Suppressor macrophage (primary cell): Measurements from ENCODE around the gene HIGD1A.

ENCODE experiments used
- DNase-seq, 4 experiments: peaks; one replicate each; pipeline ENCODE4 v3.0.0-alpha.2; 2020 to 2022

Gene HIGD1A

DNA sequence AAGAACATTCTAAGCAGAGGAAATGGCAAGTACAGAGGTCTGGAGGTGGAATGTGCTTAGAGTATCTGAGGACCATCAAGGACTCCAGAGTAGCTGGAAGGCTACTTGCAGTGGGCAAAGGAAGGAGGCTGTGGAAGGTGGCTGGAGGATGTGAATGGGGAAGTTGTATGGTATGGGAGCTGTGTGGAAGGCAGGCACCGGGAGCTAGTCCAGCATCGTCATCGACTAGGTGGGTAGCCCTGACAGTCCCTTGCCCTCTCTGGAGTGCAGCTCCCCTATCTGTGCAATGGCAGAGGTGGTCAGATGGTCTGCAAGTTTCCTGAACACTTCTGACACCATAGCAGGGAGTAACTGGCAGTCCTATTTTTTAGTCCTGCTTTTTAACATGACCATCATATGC lies 50.5 kb downstream of the HIGD1A start:
- no peak for DNase-seq

DNA sequence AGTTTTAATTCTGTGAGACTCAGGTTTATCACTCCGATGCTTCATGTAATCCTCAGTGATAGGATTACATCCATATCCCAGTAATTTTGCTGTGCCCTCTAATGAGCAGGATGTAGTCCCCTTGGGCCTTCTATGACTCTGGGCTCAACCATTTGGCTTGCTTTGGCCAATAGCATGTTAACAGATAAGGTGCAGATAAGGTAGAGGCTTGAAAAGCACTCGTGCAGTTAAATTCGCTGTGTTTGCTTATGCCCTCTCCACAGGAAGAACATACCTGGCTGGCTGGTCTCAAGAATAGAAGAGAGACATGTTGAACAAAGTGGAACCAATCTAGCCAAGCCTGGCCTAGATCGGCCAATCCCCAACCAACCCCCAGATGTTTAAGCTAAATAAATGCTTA lies 51.3 kb downstream of the HIGD1A start:
- DNase-seq: no peak

DNA sequence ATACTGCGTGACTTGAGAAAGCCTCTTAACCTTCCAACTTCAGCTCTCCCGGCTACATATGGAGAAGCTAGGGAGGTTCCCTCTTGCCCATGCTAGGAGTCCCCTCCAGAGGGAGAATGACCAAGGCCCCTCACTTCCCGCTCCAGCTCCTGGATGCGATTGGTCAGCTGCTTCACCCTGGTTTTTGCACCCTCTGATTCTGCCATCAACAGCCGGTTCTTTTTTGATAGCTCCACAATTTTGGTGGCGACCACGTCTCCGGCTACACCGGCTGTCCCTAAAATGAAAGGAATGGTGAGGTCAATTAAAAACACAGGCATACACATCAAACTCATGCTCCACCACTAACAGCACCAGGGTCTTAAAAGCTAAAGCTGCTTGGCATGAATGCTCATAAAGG lies 51.8 kb downstream of the HIGD1A start:
- no peak for DNase-seq

DNA sequence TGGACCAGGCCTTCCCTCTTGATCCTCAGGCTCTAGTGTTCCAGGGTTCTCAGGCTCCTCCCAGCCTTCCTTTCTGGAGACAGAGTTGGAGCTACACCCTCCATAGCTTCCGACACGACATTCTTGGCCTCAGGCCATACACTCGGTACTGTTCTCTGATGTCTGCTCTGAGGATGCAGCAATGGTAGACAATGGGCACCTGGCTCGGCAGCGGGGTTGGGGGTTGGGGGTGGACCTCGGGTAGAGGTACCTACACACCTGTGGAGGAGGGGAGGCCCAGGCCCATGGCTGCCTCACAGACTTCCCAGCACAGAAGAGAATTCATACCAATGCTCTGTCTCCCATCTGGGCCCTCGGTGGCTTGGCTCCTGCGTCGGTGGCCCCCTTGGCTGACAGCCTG lies 52.7 kb downstream of the HIGD1A start:
- DNase-seq: no peak

DNA sequence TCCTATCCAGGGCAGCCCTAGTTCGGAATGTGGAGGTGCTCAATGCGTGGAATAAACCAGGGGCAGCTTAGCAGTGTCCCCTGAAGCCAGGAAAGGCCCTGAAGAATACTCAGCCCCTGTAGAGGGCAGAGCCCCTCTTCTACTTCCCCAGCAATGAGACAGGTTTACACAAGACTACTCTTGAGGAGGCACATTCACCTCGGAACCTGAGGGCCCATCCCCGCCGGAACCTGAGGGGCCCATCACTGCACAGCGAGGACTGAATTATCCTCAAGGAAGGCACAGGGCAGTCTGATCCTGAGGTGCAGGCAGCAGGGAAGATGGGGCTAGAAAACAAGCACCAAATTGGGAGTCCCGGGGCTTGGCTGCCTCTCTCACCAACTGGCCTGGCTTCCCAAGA lies 53.5 kb downstream of the HIGD1A start:
- DNase-seq: no peak

DNA sequence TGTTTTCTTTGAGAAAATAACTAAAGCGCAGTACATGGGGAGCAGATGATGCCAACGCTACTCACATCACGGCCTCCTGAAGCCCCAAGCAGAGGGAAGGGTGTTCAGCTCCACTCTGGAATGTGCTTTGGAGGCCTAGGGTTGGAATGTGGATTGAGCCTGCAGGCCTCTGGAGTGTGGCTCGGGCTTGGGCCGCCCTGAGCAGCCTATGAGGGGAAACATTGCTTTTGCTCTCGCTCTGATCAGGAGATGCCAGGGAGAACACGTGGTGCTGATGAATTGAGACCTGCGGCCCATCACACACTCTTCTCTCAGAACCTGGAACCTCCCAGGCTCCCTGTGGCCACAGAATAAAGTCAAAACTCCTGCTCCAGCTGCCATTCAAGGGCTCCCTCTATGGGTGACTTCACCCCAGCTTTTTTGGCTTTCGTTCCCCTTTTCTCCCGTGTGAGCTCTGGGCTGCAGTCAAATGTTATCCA lies 54.5 kb downstream of the HIGD1A start:
- DNase-seq: peak; percentile 71 to 82 (median 77)

DNA sequence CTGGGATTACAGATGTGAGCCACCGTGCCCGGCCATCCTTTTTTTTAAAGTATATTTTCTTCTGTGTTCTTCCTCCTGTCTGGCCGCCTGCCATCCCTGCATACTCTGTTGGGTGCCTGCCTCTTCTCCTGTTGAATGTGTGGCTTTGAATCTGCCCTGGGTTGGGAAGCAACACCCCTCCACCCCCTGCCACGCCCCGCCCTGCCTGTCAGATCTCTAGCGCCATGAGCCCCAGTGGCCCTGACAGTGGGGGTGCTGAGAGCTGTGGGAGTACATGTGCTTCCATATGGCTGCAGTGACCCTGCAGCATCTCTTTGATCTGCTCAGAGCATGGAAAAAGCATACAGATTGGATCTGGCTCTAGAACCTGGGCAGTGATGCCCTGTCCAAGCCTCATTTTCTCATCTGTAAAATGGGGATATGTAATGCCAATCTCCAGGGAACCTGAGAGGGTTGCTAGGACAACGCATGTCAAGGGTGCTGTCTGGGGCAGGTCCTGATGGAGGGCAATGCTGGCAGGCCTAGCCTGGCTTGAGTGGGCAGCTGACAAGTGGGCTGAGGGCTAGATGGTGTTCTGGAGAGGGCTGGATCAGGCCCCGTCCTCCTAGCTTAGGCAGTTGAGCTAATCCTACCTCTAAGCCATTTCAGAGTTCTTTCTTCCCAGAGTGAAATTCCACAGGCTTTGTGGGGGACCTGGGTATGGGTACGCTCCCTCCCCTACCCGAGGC lies 55.1 kb downstream of the HIGD1A start:
- no peak for DNase-seq

DNA sequence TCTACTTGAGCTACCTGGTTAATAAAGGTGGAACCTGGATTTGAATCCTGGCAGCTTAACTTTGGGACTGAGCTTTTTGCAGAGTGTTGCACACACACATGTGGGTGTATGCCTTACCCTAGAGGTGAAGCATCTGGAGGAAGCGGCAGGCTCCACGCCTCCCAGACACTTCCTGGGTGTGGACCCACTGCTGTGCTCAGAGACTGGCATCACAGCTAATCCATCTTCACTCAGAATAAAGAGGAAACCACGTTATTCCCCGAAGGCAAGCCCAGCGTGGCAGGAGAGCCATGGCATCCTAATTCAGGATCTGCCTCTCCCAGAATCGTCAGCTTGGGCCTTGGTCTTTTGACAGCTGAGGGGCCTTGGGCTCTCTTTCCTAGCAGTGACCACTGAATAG lies 56.7 kb downstream of the HIGD1A start:
- peak in 3 of 4 experiments; percentile 39 to 61 (median 53) for DNase-seq

DNA sequence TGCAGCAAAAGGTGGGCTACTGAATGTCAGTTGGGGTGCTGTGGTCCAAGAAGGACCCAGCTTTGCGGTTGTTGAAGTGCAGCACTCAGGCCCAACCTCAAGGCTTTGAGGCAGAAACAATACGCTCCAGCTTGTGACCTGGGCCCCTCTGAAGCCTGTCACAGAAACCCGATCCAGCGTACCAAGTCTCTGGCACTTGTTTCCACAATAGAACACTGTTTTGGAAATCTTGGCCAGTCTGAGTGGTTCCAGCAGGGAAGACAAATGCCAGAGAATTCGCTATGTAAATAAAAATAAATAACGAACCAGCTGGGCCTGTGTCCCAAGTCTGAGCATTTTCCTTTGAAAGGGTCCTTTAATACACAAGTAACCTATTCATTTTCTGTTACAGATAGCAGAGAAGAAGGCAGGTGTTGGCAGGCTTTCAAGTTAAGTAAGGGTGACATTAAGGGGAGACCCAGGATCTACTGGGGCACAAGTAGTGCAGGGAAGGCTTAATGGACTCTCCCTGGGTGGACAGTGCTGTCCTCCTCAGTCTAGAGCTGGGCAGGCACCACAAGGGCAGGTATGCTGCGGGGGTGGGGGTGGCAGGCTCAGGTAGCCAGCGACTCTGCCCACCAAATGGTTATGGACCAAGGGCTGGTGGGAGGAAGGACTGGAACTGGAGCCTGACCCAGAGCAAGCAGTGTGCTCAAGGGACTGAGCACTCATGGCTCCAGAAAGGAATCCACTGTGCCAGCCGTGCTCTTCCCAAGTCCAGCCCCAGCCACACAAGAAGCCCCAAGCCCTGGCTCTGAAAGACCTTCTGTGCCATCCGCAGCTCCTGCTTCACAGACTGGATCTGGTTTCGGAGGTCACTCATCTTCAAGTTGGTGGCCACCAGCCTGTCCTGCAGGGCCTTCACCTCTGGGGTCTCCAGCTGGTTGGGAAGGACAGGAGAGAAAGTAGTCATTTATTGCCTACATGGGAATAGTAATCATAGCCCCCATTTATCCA lies 57.5 kb downstream of the HIGD1A start:
- no peak for DNase-seq

DNA sequence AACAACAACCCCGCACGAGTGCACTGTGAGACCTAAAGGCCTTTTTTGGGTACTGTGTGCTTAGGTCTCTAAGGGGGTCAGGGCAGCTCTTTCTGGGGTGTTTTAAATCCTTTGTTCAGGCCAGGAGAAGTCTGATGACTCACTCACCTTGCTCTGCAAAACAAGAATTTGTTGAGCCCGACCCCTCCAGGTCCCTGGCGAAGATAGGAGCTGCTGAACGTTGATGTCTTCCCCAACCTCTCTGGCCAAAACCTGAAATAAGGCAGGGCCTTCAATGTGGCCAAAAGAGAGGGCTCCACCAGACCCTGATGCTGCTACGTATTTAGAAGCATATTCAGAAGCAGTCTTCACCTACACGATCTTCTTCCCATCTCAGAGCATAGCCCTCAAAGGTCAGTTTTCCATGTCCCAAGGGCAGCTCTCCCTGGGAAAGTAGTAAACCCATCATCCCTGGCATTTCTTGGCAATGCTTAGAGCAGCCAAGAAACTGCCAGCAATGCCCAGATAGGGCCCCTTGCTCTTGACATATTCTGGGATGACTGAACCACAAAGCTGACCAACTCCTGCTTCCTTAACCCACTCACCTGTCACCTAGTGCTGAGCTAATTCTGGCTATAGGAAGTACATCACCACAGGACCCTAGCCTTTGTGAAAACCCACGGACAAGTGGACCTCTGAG lies 58.4 kb downstream of the HIGD1A start:
- no peak for DNase-seq

DNA sequence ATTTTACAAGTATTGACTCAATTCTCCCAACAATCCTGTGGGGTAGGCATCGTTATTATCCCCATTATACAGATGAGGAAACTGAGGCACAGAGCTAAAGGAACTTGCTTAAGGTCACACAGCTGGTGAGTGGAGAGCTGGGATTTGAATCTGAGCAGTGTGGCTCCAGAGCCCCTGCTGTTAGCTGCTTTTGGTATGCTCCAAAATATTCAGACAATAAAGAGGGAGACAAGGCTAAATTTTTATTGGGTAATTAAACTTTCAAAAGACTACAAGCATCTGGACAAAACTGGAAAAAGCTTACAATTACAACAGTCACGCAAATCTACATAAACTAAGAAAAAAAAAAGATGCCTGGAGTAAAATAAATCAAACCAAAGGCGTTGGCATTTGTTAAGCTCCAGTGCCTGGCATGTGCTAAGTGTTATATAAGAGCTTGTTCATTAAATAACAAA lies 59.0 kb downstream of the HIGD1A start:
- no peak for DNase-seq

DNA sequence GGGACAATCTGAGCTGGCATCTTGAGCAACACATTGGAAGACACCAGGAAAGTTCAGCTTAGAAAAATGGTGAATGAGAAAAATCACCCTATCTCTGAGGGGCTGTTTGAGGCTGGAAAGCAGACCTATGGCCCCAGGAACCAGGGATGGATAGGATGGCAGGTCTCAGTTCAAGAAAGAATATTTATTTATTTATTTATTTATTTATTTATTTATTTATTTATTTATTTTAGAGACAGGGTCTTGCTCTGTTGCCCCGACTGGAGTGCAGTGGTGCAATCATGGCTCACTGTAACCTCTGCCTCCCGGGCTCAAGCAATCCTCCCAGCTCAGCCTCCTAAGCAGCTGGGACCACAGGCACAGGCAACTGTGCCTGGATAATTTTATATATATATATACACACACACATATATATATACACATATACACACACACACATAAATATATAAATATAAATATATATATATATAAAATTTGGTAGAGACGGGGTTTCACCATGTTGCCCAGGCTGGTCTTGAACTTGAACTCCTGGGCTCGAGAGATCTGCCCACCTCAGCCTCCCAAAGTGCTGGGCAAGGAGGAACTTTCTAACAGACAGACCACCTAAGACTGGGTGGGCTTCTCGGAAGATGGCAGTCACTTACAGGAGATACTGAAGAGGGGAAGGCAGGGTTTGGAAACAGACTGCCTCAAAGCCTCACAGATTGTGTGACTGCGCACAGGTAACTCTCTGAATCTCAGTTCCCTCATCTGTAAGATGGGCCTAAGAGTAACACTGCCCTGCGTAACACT lies 60.9 kb downstream of the HIGD1A start:
- no peak for DNase-seq

DNA sequence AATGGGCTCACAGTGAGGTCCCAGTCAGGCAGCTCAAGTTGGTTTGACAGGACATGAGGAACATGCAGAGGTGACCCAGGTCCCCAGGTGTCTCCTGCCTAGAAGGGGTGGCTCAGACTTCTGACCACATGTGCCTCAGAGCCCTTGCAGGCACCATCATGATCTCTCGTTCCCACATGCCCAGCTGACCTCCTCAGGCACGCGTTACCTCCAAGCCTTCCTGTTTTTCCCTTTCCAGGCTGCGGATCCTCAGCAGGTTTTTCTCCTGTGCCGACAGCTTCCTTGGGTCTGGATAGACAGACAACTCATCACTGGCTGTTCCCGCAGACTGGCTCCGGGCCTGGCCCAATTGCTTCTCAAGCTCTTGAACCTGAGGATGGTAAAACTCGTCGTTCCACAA lies 61.6 kb downstream of the HIGD1A start:
- no peak for DNase-seq

DNA sequence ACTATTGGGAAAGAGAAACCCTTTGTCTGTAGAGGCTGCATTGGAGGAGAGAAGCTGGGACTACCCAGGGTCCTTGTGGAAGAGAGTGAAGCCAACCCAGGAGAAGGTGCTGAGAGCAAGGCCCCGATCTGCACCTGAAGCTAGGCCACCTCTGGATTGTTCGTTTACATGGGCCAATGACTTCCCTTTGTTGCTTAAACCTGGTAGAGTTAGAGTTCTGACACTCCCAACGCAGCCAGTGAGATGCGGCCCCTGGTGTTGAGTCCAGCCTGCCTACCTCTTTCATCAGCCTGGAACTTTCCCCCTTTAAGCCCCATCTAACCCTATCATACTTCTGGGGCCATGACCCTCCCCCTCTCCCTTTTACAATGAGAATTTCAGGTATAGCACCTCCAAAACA lies 62.0 kb downstream of the HIGD1A start:
- no peak for DNase-seq

DNA sequence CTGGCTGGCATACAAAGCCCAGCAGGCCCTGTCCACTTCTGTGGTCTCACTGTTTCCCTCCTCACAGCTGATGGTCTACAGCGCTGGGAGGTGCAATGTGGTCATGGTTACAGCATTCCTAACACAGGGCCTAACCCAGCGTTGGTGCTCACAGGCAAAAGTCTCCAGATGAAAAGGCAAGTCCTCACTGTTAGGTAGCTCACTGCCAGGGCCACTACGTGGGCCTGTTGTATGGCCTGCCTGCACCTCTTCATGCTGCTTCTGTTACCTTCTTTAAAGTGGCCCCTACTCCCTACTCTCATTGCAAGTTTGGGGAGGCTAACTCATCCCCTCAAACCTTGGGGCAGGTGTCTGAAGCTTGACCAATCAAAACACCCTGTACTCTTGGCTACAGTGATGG lies 62.5 kb downstream of the HIGD1A start:
- DNase-seq: no peak

DNA sequence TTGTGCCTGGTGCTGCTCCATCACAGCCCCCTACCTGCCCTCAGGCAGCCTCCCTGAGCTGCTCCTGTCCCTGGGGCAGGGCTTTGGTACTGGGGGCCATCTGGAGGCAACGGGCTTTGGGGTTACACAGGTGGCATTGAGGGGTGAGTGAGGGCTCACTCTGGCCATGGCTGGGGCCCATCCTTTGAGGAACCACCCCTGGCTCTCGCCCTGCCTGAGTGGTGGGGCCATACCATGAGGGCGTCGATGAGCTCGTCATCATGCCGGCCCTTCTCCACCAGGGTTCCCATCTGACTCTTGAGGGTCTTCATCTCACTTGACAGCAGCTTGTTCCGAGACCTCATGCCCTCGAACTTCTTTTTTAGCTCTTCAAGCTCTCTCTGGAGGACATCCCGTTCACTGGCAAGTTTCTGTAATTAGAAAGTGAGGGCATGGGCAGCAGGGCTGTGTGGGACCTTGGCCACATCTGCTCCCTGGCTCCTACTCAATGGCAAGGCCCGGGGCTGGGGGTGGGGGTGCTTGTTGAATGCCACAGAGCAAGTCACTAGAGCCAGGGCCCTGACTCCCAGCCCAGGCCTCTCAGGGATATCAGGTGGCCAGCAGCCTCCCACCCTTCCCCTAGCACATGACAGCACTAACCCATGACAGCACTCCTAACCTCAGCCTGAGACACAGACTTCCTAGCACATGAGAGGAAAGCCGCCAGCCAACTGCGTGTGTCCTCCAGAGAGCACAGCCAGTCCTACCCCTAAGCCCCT lies 64.7 kb downstream of the HIGD1A start:
- peak; percentile 58 to 78 (median 72) for DNase-seq

DNA sequence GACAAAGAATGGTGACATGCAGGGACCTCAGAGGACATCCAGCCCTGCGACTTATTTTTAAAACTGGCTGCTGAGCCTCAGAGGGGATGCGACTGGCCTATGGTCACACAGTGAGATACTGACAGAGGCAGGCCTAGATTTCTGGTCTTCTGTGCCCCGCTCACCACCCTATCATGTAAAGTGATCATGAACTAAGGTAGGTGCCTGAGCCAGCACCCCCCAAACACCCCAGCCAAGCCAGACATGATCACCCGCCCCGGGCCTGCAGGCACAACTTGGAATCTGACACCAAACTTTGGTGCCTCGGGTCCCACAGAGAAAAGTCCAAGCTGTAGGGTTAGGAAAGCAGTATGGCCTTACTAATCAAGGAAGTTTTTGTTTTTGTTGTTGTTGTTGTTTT lies 67.8 kb downstream of the HIGD1A start:
- DNase-seq: no peak

DNA sequence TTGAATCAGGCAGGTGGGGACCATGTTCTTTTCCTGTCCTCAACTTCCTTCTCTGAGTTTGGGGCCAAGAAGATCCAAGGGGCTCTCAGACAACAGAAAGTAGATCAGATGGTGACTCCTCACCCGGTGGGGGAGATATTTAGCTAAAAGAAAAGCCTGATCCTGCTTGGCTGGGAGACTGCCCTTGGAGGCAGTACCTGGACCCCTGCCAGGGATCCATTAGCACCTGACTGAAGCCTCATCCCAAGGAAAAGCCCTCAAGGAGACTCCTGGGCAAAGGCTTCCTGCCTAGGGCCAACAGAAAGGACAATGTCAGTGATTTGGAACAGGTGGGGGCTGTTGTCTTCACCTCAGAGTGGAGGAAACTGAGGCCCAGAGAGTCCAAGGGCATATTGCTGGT lies 68.2 kb downstream of the HIGD1A start:
- DNase-seq: no peak

DNA sequence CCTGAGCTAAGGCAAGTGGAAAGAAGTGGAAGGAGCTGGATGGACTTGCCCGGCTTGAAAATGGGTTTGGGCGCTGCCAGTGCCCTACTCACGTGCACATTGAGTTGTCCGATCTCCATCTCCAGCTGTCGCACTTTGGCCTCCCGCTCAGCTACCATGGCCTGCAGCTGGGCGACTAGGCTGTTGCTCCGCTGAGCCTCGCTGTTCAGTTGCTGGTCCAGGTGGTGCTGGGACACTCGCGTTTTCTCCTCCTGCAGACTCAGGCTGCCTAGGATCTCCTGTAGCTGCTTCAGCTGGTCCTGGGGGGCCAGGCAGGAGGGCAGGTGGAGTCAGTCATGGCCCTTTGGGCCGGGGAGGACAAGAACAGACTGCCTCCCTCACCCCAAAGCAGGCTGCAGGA lies 68.7 kb downstream of the HIGD1A start:
- DNase-seq: no peak

DNA sequence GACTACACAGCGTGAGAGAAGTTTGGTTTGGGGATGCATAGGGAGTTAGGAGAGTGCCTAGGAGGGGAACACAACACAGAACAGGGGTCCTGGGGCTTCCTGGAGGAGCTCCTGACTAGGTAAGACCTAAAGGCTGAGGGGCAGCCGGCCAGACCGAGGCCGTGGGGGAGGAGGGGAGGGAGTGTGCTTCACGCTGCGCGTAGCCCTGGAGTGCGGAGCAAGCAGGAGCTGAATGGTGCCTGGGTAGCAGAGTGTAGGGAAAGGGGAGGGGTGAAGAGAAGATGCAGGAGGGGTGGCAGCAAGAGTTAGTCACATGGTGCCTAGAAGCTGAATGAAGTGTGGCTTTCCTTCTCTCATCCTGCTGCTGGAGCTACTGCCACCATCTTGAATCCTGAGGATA lies 69.3 kb downstream of the HIGD1A start:
- DNase-seq: no peak

DNA sequence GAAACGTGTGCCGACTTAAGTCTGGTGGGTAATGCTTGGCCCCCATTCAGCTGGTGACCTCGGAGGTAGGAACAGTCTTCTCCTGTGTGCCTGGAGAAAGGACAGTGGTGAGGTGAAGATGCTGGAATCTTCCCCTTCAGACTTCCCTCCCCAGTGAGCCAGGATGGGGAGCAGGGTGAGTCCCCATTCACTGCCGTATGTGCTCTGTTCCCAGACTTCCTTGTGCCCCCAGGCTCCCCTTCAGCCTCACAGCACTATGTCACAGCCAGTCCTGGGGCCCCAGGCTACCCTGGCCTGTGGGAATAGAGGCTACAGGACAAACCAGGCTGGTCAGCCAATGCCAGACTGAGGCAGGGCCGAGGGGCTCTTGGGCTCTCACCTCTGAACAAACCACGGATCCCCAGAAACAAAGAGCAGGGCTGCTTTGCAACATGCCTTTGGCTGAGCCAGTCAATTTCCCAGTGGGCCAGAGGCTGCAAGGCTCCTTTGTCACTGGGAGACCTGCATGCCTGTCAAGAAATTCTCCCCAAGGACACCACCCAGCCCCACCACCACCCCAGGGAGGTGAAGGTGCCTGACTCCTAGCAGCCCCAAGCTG lies 69.9 kb downstream of the HIGD1A start:
- DNase-seq: no peak
